Effector memory CD4-positive, alpha-beta T cell (primary cell): Measurements from ENCODE around the gene FHAD1.

Experiments used
- DNase-seq, 3 donors: peaks; one replicate each; pipeline ENCODE4 v3.0.0-alpha.2; 2020
- H3K27ac ChIP-seq: 2 replicates; pipeline ENCODE4 v1.7.0; 2013; ENCODE audit warnings: mild to moderate bottlenecking, low read length, moderate library complexity; ENCODE audit not compliant: insufficient read depth, poor library complexity, severe bottlenecking
- H3K27me3 ChIP-seq: replicated peaks from 2 replicates; pipeline ENCODE4 v1.7.0; 2013; ENCODE audit warnings: mild to moderate bottlenecking, low read length; ENCODE audit not compliant: insufficient read depth, control insufficient read depth, poor library complexity, severe bottlenecking
- H3K36me3 ChIP-seq: 2 replicates; pipeline ENCODE4 v1.7.0; 2013; ENCODE audit warnings: mild to moderate bottlenecking, low read length, moderate library complexity; ENCODE audit not compliant: control insufficient read depth, insufficient read depth
- H3K4me1 ChIP-seq: 2 replicates; pipeline ENCODE4 v1.7.0; 2013; ENCODE audit warnings: low read length, mild to moderate bottlenecking; ENCODE audit not compliant: control insufficient read depth, insufficient read depth, poor library complexity, severe bottlenecking
- H3K4me3 ChIP-seq: 2 replicates; pipeline ENCODE4 v1.7.0; 2013; ENCODE audit warnings: low read length, low read depth, mild to moderate bottlenecking; ENCODE audit not compliant: insufficient read depth, poor library complexity, severe bottlenecking
- H3K9me3 ChIP-seq: 2 replicates; pipeline ENCODE4 v1.7.0; 2013; ENCODE audit warnings: mild to moderate bottlenecking, low read length, moderate library complexity; ENCODE audit not compliant: control insufficient read depth

The FHAD1 gene

DNA sequence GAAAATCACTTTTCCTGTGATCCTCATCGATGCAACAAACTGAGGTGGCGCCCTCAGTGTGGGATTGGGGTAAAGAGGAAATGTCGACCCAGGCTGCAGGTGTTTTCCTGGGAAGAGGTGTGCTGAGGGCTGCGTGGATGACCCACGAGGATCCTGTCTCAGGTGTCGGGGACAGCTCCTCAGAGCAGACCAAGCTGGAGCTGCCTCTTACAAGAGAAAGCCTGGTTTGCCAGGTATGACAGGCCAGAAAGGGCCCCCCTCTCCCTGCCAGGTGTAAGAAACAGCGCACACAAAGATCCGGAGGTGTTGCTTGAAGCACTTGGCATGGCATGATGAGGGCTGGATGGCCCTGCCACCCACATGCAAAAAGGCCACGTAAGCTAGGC lies 12.6 kb downstream of the FHAD1 start:
- H3K27ac ChIP-seq = no peak overlapping the region
- no peak for DNase-seq
- no peaks in the 10 kb centered on the region for H3K36me3 ChIP-seq
- H3K27me3 ChIP-seq = peaks cover 7% of the 10 kb centered on the region
- H3K4me1 ChIP-seq = no peaks in the 10 kb centered on the region
- H3K4me3 ChIP-seq = no peak overlapping the region
- no peaks in the 10 kb centered on the region for H3K9me3 ChIP-seq

DNA sequence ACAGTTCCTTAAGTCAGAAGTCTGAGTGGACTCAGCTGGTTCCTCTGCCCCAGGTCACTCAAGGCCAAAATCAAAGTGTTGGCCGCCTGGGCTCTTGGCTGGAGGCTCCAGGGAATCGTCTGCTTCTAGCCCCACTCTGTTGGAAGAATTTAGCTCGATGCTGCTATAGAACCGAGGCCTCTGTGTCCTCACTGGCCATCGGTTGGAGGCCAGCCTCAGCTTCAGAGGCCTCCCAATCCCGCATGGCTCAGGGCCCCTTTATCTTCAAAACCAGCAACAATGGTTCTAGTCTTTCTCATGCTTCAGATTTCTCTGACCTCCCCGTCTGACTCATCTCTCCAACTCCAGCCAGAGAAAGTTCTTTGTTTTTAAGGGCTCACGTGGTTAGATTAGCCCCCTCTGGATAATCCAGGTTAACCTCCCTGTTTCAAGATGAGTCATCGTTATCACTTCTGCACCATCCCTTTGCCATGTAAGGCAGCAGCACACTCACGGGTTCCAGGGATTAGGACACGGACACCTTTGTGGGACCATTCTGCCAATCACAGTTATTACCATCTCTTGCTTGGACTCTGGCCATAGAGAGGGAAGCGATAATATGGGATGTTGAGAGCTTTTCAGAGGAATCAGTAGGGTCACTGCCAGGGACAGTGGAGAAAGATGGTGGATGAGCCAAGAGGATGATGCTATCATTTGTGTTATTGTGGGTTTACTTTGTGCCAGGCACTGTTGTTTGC lies 13.6 kb downstream of the FHAD1 start:
- H3K4me1 ChIP-seq = no peaks in the 10 kb centered on the region
- H3K27ac ChIP-seq = no peak overlapping the region

DNA sequence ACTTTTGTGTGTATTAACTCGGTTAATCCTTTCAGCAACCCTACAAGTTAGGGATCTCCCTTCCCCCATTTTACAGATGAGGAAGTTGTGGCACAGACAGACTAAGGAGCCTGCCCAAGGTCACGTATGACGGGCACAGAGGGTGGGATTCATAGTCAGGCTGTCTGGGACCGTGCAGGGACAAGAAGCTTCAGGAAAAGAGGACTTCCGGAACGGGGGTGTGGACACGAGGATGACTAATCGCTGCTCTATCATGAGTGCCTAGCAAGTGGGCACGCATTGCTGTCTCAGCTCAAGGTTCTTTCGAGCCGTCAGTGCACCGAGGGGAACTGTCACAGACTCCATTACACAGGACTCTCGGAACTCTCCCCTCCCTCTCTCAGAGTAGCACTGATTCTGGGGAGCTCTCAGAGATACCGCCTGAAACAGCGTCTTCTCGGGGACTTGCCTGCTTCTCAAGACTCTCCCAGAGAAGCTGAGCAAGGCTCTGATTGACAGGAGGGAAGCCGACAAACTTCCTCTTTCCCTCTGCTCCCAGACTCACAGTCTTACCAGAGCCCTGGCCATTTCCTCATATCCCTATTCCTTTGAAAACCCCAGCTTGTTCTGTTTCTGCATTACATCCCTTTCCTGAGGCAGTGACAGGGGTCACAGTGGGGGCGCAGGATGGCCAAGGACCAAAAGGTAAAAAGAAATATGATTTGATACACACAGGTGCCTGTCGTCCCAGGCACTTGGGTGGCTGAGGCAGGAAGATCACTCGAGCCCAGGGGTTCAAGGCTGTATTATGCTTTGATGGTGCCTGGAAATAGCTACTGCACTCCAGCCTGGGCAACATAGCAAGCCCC lies 14.4 kb downstream of the FHAD1 start:
- H3K4me3 ChIP-seq = no peak overlapping the region
- no peaks in the 10 kb centered on the region for H3K9me3 ChIP-seq
- no peaks in the 10 kb centered on the region for H3K36me3 ChIP-seq
- no peak overlapping the region for H3K27ac ChIP-seq
- no peaks in the 10 kb centered on the region for H3K4me1 ChIP-seq
- no peak for DNase-seq
- H3K27me3 ChIP-seq = peaks cover 7% of the 10 kb centered on the region

More for the DNA sequence above, 13.6 kb downstream of the FHAD1 start:
- no peaks in the 10 kb centered on the region for H3K36me3 ChIP-seq
- H3K27me3 ChIP-seq = peaks cover 7% of the 10 kb centered on the region
- H3K9me3 ChIP-seq = no peaks in the 10 kb centered on the region
- no peak for DNase-seq
- no peak overlapping the region for H3K4me3 ChIP-seq

DNA sequence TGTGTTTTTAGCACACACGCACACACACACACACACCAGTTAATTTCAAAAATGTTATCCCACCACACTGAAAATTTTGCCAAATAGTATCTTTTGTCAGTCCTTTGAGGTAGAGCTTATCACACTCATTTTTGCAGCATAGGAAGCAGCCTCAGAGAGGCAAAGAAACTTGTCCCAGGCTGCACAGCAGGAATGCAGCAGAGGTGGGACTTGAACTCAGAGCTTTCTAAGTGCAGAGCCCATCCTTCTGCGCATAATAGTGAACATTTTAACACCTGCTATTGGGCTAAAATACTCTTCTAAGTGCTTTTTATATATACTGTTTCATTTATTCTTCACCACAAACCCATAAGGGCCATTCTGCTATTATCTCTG lies 15.0 kb downstream of the FHAD1 start:
- no peak overlapping the region for H3K4me3 ChIP-seq
- peaks cover 7% of the 10 kb centered on the region for H3K27me3 ChIP-seq
- H3K27ac ChIP-seq = no peak overlapping the region
- no peak for DNase-seq
- no peaks in the 10 kb centered on the region for H3K36me3 ChIP-seq
- H3K4me1 ChIP-seq = no peaks in the 10 kb centered on the region
- H3K9me3 ChIP-seq = no peaks in the 10 kb centered on the region

GRCh38 chr1:15262706-15263105 lies 15.7 kb downstream of the FHAD1 start:
- no peaks in the 10 kb centered on the region for H3K4me1 ChIP-seq
- H3K27ac ChIP-seq = no peak overlapping the region
- H3K36me3 ChIP-seq = no peaks in the 10 kb centered on the region
- peaks cover 7% of the 10 kb centered on the region for H3K27me3 ChIP-seq
- no peaks in the 10 kb centered on the region for H3K9me3 ChIP-seq
- no peak for DNase-seq
- no peak overlapping the region for H3K4me3 ChIP-seq

- Histone ChIP-seq H3K27ac (no peak overlapping the region), H3K9me3 (no peaks in the 10 kb centered on the region), H3K4me1 (no peaks in the 10 kb centered on the region), H3K4me3 (no peak overlapping the region), H3K27me3 (peaks cover 11% of the 10 kb centered on the region), H3K36me3 (no peaks in the 10 kb centered on the region)
- no peak for DNase-seq
These were observed 17.7 kb downstream of the FHAD1 start for GRCh38 chr1:15264769-15265168.

DNA sequence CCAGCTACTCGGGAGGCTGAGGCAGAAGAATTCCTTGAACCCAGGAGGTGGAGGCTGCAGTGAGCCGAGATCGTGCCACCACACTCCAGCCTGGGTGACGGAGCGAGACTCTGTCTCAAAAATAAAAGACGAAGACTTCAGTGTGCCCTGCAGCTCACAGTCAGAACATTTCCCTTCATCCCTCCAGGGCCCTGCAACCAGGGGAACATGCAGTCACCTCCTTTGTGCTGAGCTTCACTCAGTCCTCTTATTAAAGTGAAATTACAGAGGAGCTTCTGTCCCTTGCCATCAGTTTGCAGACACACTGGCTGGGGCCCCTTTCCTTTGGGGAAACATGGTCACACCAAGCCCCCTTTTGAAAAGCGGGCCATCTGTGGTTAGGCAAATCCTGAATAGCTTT lies 24.2 kb downstream of the FHAD1 start:
- Histone ChIP-seq H3K27me3 (peaks cover 4% of the 10 kb centered on the region), H3K4me1 (no peaks in the 10 kb centered on the region), H3K27ac (no peak overlapping the region), H3K4me3 (no peak overlapping the region), H3K9me3 (no peaks in the 10 kb centered on the region), H3K36me3 (no peaks in the 10 kb centered on the region)
- no peak for DNase-seq

DNA sequence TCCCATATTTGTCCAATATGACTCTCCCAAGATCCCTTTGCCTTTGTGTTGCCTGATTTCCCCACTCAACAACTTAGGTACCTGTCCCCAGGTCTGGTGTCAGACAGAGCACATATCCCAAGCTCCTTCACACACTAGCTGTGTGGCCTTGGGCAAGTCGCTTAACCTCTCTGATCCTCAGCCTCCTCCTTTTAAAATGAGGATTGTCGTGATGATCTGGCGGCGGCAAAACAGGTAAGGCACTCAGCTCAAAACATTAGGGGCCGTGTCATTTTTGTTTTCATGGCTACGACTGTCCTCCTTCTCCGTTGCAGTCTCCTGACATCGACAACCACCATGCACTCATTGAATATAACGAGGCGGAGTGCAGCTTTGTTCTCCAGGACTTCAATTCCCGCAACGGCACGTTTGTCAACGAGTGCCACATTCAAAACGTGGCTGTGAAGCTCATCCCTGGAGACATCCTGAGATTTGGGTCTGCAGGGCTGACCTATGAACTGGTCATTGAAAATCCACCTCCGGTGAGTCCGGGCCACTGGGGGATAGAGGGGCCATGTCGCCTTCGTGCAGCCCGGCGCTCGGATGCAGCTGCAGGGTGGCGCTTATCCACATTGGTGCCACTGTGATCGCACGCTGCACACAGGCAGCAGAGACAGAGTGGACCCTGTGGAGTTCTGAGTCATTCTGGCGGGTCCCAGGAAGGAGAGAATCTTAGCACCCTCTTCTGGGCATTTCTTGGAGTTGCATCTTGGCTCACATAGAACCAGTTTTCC lies 25.2 kb downstream of the FHAD1 start:
- Histone ChIP-seq H3K27me3 (peaks cover 4% of the 10 kb centered on the region), H3K4me1 (no peaks in the 10 kb centered on the region), H3K36me3 (no peaks in the 10 kb centered on the region), H3K9me3 (no peaks in the 10 kb centered on the region), H3K4me3 (no peak overlapping the region), H3K27ac (no peak overlapping the region)
- no peak for DNase-seq

DNA sequence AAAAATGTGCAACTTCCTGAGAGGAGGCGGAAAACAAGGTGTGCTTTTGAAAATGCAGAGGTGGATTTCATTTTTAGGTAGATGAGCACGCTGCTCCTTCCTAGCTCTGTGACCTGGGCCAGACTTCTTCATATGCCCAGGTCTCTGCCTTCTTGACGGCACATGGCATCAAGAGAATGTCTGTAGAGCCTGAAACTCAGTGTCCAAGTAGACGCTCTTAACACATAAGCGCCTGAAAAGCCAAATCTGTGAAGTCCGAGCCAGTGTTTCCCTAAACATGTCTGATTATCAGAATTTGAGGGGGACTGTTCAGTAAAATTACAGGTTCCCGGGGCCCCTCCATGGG lies 25.7 kb downstream of the FHAD1 start:
- no peak overlapping the region for H3K27ac ChIP-seq
- H3K4me1 ChIP-seq = no peaks in the 10 kb centered on the region
- no peak for DNase-seq
- peaks cover 4% of the 10 kb centered on the region for H3K27me3 ChIP-seq
- H3K4me3 ChIP-seq = no peak overlapping the region
- H3K9me3 ChIP-seq = no peaks in the 10 kb centered on the region
- no peaks in the 10 kb centered on the region for H3K36me3 ChIP-seq

- Histone ChIP-seq H3K27ac (no peak overlapping the region), H3K36me3 (no peaks in the 10 kb centered on the region), H3K9me3 (no peaks in the 10 kb centered on the region), H3K4me1 (no peaks in the 10 kb centered on the region), H3K27me3 (peaks cover 4% of the 10 kb centered on the region), H3K4me3 (no peak overlapping the region)
- DNase-seq = no peak
These were observed 26.3 kb downstream of the FHAD1 start for GRCh38 chr1:15273274-15273673.
